Fibroblast of lung (primary cell): ENCODE results near the gene RAD18.

Experiments
- EZH2 ChIP-seq: IDR thresholded peaks from 2 replicates; pipeline ENCODE4 v1.5.1; 2012; ENCODE audit warnings: low read length, control low read depth, mild to moderate bottlenecking; ENCODE audit errors: missing control alignments
- TF ChIP-seq, protein P1 (sequence below), 2 donors: IDR thresholded peaks in 1 of 2; conservative IDR thresholded peaks in 1 of 2; 1 replicate in 1 of 2; 2 replicates in 1 of 2; pipeline ENCODE4 v1.5.1; 2011 to 2012; ENCODE audit warnings: low read length in 2 of 2, control low read depth in 1 of 2, inconsistent platforms in 1 of 2, low read depth in 1 of 2, mild to moderate bottlenecking in 1 of 2

DNA sequence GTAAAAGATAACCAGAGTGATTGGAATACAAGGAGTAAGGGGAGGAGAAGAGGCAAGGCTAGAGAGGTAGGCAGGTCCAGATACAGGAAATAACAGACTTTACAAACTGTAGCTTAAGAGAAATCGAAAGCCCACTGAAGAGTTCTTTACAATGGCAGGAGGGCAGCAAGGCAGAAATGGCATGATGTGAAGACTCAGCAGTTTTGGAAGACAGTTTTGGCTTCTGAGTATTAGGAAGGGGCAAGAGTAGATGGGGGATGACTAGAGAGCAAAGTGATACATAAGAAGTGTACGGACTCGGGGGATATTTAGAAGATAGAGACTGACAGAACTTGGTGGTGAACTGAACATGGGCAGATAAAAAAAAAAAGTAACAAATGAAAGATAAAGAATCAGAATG lies 54.1 kb downstream of the RAD18 start:
- TF ChIP-seq, protein P1, sequence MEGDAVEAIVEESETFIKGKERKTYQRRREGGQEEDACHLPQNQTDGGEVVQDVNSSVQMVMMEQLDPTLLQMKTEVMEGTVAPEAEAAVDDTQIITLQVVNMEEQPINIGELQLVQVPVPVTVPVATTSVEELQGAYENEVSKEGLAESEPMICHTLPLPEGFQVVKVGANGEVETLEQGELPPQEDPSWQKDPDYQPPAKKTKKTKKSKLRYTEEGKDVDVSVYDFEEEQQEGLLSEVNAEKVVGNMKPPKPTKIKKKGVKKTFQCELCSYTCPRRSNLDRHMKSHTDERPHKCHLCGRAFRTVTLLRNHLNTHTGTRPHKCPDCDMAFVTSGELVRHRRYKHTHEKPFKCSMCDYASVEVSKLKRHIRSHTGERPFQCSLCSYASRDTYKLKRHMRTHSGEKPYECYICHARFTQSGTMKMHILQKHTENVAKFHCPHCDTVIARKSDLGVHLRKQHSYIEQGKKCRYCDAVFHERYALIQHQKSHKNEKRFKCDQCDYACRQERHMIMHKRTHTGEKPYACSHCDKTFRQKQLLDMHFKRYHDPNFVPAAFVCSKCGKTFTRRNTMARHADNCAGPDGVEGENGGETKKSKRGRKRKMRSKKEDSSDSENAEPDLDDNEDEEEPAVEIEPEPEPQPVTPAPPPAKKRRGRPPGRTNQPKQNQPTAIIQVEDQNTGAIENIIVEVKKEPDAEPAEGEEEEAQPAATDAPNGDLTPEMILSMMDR (conservative IDR thresholded peaks at IDR 0.05 in 1 of 2, IDR thresholded peaks at IDR 0.05 in 1 of 2; ENCODE audit: low read depth in 1 of 2, low read length in 2 of 2), result no peak
- TF ChIP-seq EZH2, result no peak
